Umbilical cord (tissue), 2 donors: ENCODE results near the gene TXNDC5. TPM values are rescaled to one million over a fixed set of nuclear protein-coding genes. Genes with fewer than 3 reads are reported as not detected.

Experiments
- DNase-seq: peaks from one replicate; pipeline ENCODE4 v3.0.0-alpha.2; 2015; ENCODE audit warnings: low spot score
- total RNA-seq: library from RNA; depleted of rRNA; stranded (reverse); fragments of >200 nt; gene quantifications from one replicate; pipeline ENCODE4 v1.2.3, GENCODE V29; 2014; ENCODE audit warnings: low replicate concordance; ENCODE audit not compliant: insufficient read depth

Gene TXNDC5
- 432 TPM for total RNA-seq

GRCh38 chr6:7910654-7911344 lies at the start of gene TXNDC5:
TXNDC5 (minus strand) TSS chr6:7910788; CDS start chr6:7910776, 12 bp downstream.
- peak; percentile 86 for DNase-seq

GRCh38 chr6:7960141-7960540 lies 49.6 kb upstream of the TXNDC5 start:
- no peak for DNase-seq

- DNase-seq = no peak
Measured at GRCh38 chr6:7959453-7959852, 48.9 kb upstream of the TXNDC5 start.

- DNase-seq = no peak
Measured at GRCh38 chr6:7958464-7958863, 47.9 kb upstream of the TXNDC5 start.

- no peak for DNase-seq
Measured at GRCh38 chr6:7956257-7956656, 45.7 kb upstream of the TXNDC5 start.

GRCh38 chr6:7954477-7955200 lies 44.1 kb upstream of the TXNDC5 start:
- no peak for DNase-seq

GRCh38 chr6:7953753-7954152 lies 43.2 kb upstream of the TXNDC5 start:
- DNase-seq = no peak

- no peak for DNase-seq
Measured at GRCh38 chr6:7939864-7940228, 29.3 kb upstream of the TXNDC5 start.

- DNase-seq = no peak
Measured at GRCh38 chr6:7939184-7939863, 28.7 kb upstream of the TXNDC5 start.

GRCh38 chr6:7938562-7939183 lies 28.1 kb upstream of the TXNDC5 start:
- no peak for DNase-seq

- peak; percentile 68 for DNase-seq
Measured at GRCh38 chr6:7933794-7934193, 23.2 kb upstream of the TXNDC5 start.

- no peak for DNase-seq
Measured at GRCh38 chr6:7932625-7933024, 22.0 kb upstream of the TXNDC5 start.

- no peak for DNase-seq
Measured at GRCh38 chr6:7924867-7925266, 14.3 kb upstream of the TXNDC5 start.

GRCh38 chr6:7922596-7922995 lies 12.0 kb upstream of the TXNDC5 start:
- DNase-seq = no peak

GRCh38 chr6:7921632-7922092 lies 11.1 kb upstream of the TXNDC5 start:
- DNase-seq = no peak

- DNase-seq = no peak
Measured at GRCh38 chr6:7921046-7921445, 10.5 kb upstream of the TXNDC5 start.

- DNase-seq = no peak
Measured at GRCh38 chr6:7920425-7920824, 9.8 kb upstream of the TXNDC5 start.

- peak; percentile 92 for DNase-seq
Measured at GRCh38 chr6:7919871-7920270, 9.3 kb upstream of the TXNDC5 start.

GRCh38 chr6:7918403-7918802 lies 7.8 kb upstream of the TXNDC5 start:
- no peak for DNase-seq

GRCh38 chr6:7917729-7918128 lies 7.1 kb upstream of the TXNDC5 start:
- no peak for DNase-seq

GRCh38 chr6:7916959-7917358 lies 6.4 kb upstream of the TXNDC5 start:
- DNase-seq = no peak
